ENCODE data around the gene MAGEH1.
"Not testable (repeated sequence)": the region's sequence is repeated elsewhere in the genome, so short reads cannot be mapped to it uniquely, and the experiment has no call there.

- not testable (repeated sequence) for TF ChIP-seq ZNF282 (CRISPR knock-in tag; IDR thresholded peaks at IDR 0.05); NR2C2 (CRISPR knock-in tag; IDR thresholded peaks at IDR 0.05); NR2C2 (tag; IDR thresholded peaks at IDR 0.05); FOS (IDR thresholded peaks at IDR 0.05; ENCODE audit: extremely low read depth, insufficient read length); SMARCA4 (IDR thresholded peaks at IDR 0.05); ATF2 (CRISPR knock-in tag; IDR thresholded peaks at IDR 0.05); ARHGAP35 (IDR thresholded peaks at IDR 0.05; ENCODE audit: partially characterized antibody); NCOA2 (IDR thresholded peaks at IDR 0.05; ENCODE audit: partially characterized antibody in 2 of 2); IRF2 (CRISPR knock-in tag; IDR thresholded peaks at IDR 0.05); POLR2AphosphoS2 (IDR thresholded peaks at IDR 0.05; ENCODE audit: low read length); KDM1A (IDR thresholded peaks at IDR 0.05); POLR2A (conservative IDR thresholded peaks at IDR 0.05); NRF1 (conservative IDR thresholded peaks at IDR 0.05 in 1 of 2, IDR thresholded peaks at IDR 0.05 in 1 of 2); JUND (IDR thresholded peaks at IDR 0.05; ENCODE audit: borderline replicate concordance, low read depth, low read length); JUND (tag; IDR thresholded peaks at IDR 0.05; ENCODE audit: borderline replicate concordance, low read depth, low read length); ZFP91 (CRISPR knock-in tag; IDR thresholded peaks at IDR 0.05)
Observed at GRCh38 chrX:55427079-55427478, 24.8 kb upstream of the MAGEH1 start.

Data from K562 (cell line).